ENCODE data around the gene PHACTR2. TPM values are rescaled to one million over a fixed set of nuclear protein-coding genes. Genes with fewer than 3 reads are reported as not detected.
"Not testable (repeated sequence)": the region's sequence is repeated elsewhere in the genome, so short reads cannot be mapped to it uniquely, and the experiment has no call there.

The PHACTR2 gene
- total and polyA plus RNA-seq, 4 donors: 4.0 to 23.8 (median 15.0) TPM

- TF ChIP-seq RAD21 (IDR thresholded peaks at IDR 0.05): no peak
- TF ChIP-seq FOXA2 (IDR thresholded peaks at IDR 0.05): no peak
- TF ChIP-seq EGR1 (IDR thresholded peaks at IDR 0.05; ENCODE audit: low read depth in 2 of 2): no peak
- no peak for TF ChIP-seq HNF4G (IDR thresholded peaks at IDR 0.05)
- no peak for TF ChIP-seq HNF4A (conservative IDR thresholded peaks at IDR 0.05)
- no peak for TF ChIP-seq CTCF (IDR thresholded peaks at IDR 0.05; ENCODE audit: low read depth, low read length, missing input control)
- TF ChIP-seq ATF3 (IDR thresholded peaks at IDR 0.05): no peak
- no peak for TF ChIP-seq YY1 (IDR thresholded peaks at IDR 0.05)
- TF ChIP-seq REST (IDR thresholded peaks at IDR 0.05): no peak
- no peak for TF ChIP-seq RXRA (IDR thresholded peaks at IDR 0.05)
- no peak for TF ChIP-seq FOXA1 (IDR thresholded peaks at IDR 0.05)
- no peak for TF ChIP-seq ZBTB33 (IDR thresholded peaks at IDR 0.05)
- no peak for TF ChIP-seq TAF1 (conservative IDR thresholded peaks at IDR 0.05)
- Histone ChIP-seq H3K9me3 (ENCODE audit: control insufficient read depth in 4 of 4, low read length in 3 of 4) (peaks cover 2 to 4% (median 3%) of the 10 kb centered on the region in 4 donors), H3K36me3 (ENCODE audit: control insufficient read depth in 4 of 4, insufficient read depth in 3 of 4, low read depth in 1 of 4, low read length in 3 of 4) (peaks cover 3 to 11% (median 6%) of the 10 kb centered on the region in 4 donors), H3K27me3 (ENCODE audit: control insufficient read depth in 4 of 4, insufficient read depth in 4 of 4, low read length in 3 of 4) (no peaks in the 10 kb centered on the region), H3K9ac (ENCODE audit: low read depth in 1 of 2, low read length in 2 of 2) (no peak overlapping the region), H3K27ac (ENCODE audit: low read depth in 1 of 2, low read length in 2 of 2) (no peak overlapping the region), H3K4me1 (ENCODE audit: control insufficient read depth in 4 of 4, insufficient read depth in 4 of 4, low read length in 3 of 4) (no peaks in the 10 kb centered on the region), H3K4me3 (ENCODE audit: low read depth in 1 of 3, low read length in 3 of 3) (no peak overlapping the region)
- no peak for DNase-seq (ENCODE audit: low spot score)
Measured at GRCh38 chr6:143784316-143784715, 106.6 kb downstream of the PHACTR2 start.

- H3K27me3 ChIP-seq (ENCODE audit: control insufficient read depth in 4 of 4, insufficient read depth in 4 of 4, low read length in 3 of 4): not testable (repeated sequence)
Measured at GRCh38 chr6:143786371-143786770, 108.6 kb downstream of the PHACTR2 start.

More at GRCh38 chr6:143786371-143786770, 108.6 kb downstream of the PHACTR2 start:
- H3K4me1 ChIP-seq (ENCODE audit: control insufficient read depth in 4 of 4, insufficient read depth in 4 of 4, low read length in 3 of 4); H3K4me3 ChIP-seq (ENCODE audit: low read depth in 1 of 3, low read length in 3 of 3); H3K27ac ChIP-seq (ENCODE audit: low read depth in 1 of 2, low read length in 2 of 2); H3K9ac ChIP-seq (ENCODE audit: low read depth in 1 of 2, low read length in 2 of 2); DNase-seq (ENCODE audit: low spot score); H3K9me3 ChIP-seq (ENCODE audit: control insufficient read depth in 4 of 4, low read length in 3 of 4): not testable (repeated sequence)
- H3K36me3 ChIP-seq (ENCODE audit: control insufficient read depth in 4 of 4, insufficient read depth in 3 of 4, low read depth in 1 of 4, low read length in 3 of 4): peaks cover 3 to 17% (median 13%) of the 10 kb centered on the region in 4 donors
